GM12878 (cell line): ENCODE measurements around the gene EYA2. TPM values are rescaled to one million over a fixed set of nuclear protein-coding genes. Genes with fewer than 3 reads are reported as not detected.

ENCODE experiments used
- ATAC-seq: fragments of 200-7000 bp; cut with Tn5 transposase; 3 replicates; pipeline ENCODE4 v1.9.1; 2020; ENCODE audit warnings: mild to moderate bottlenecking, moderate library complexity
- BruUV-seq: library from RNA; stranded (reverse); fragments of 400-500 nt; replicated peaks from 2 replicates; lab custom pipeline; 2021; lab: Mats Ljungman, UMichigan
- CTCF ChIA-PET: fragments of 300-600 bp; sonication (Branson Sonifier 250); formaldehyde crosslinking; extraction: SDS; loops from one replicate; lab custom pipeline; 2021; ENCODE audit warnings: inconsistent platforms; lab: Yijun Ruan, JAX
- POLR2A ChIA-PET: fragments of 350-600 bp; formaldehyde crosslinking; extraction: SDS; loops from one replicate; lab custom pipeline; 2021; ENCODE audit warnings: inconsistent platforms; lab: Charles Lee
- RAD21 ChIA-PET: fragments of 300-600 bp; sonication (Branson Sonifier 250); formaldehyde crosslinking; loops from one replicate; lab custom pipeline; 2023; ENCODE audit warnings: antibody characterized with exemption; ENCODE audit not compliant: unreplicated experiment; lab: Charles Lee
- SMC1A ChIA-PET: fragments of 300-600 bp; sonication (Branson Sonifier 250); formaldehyde crosslinking; loops from one replicate; lab custom pipeline; 2023; ENCODE audit not compliant: unreplicated experiment, uncharacterized antibody; lab: Charles Lee
- DNase-seq: peaks from one replicate; pipeline ENCODE4 v3.0.0-alpha.2; 2011; ENCODE audit warnings: low read depth, low spot score
- FAIRE-seq: peaks from 3 replicates; lab custom pipeline; 2011; peaks lifted over from hg19 to GRCh38; lab: Jason Lieb, UNC
- H2AFZ ChIP-seq: 2 replicates; pipeline ENCODE4 v1.6.0; 2011; ENCODE audit warnings: low read depth, low read length, control low read depth; ENCODE audit not compliant: control insufficient read depth
- H3K27ac ChIP-seq: 2 replicates; pipeline ENCODE4 v1.5.1; 2011; ENCODE audit warnings: control low read depth; ENCODE audit not compliant: control insufficient read depth, insufficient read depth
- H3K27me3 ChIP-seq, 2 experiments: replicated peaks in 1 of 2; 2 replicates each; pipeline versions ENCODE4 v1.6.0 to v1.6.1; 2011; ENCODE audit warnings: low read length in 1 of 2; ENCODE audit not compliant: control insufficient read depth in 2 of 2, insufficient read depth in 2 of 2
- H3K36me3 ChIP-seq, 2 experiments: 2 replicates each; pipeline ENCODE4 v1.5.1; 2011; ENCODE audit warnings: low read length in 1 of 2; ENCODE audit not compliant: control insufficient read depth in 2 of 2, insufficient read depth in 2 of 2
- H3K4me1 ChIP-seq: 2 replicates; pipeline ENCODE4 v1.6.1; 2011; ENCODE audit warnings: mild to moderate bottlenecking, low read length, moderate library complexity, mixed read lengths; ENCODE audit not compliant: control insufficient read depth, insufficient read depth
- H3K4me2 ChIP-seq: 2 replicates; pipeline ENCODE4 v1.6.0; 2011; ENCODE audit warnings: control low read depth; ENCODE audit not compliant: control insufficient read depth, insufficient read depth
- H3K4me3 ChIP-seq: fragments of 200-600 bp; sonication (generic); 2 replicates; pipeline ENCODE4 v1.5.1; 2016
- H3K79me2 ChIP-seq: 2 replicates; pipeline ENCODE4 v1.6.0; 2011; ENCODE audit warnings: low read length; ENCODE audit not compliant: control insufficient read depth, insufficient read depth
- H3K9ac ChIP-seq: 2 replicates; pipeline ENCODE4 v1.8.0; 2011; ENCODE audit warnings: low read length, control low read depth, mixed read lengths; ENCODE audit not compliant: control insufficient read depth, insufficient read depth
- H3K9me3 ChIP-seq: replicated peaks from 3 replicates; pipeline ENCODE4 v1.5.1; 2011; ENCODE audit warnings: mild to moderate bottlenecking, low read length; ENCODE audit not compliant: control insufficient read depth, insufficient read depth
- H4K20me1 ChIP-seq: 2 replicates; pipeline ENCODE4 v1.6.0; 2011; ENCODE audit not compliant: control insufficient read depth, insufficient read depth
- CREB1 ChIP-seq: IDR thresholded peaks from 2 replicates; pipeline ENCODE4 v1.6.1; 2012; ENCODE audit warnings: low read depth, mild to moderate bottlenecking, inconsistent platforms
- CUX1 ChIP-seq: IDR thresholded peaks from 2 replicates; pipeline ENCODE4 v1.6.1; 2012; ENCODE audit warnings: improper control_type of control experiment, low read depth, low read length; ENCODE audit not compliant: insufficient replicate concordance
- ELK1 ChIP-seq: IDR thresholded peaks from 2 replicates; pipeline ENCODE4 v1.6.1; 2012; ENCODE audit warnings: low read depth, low read length, improper control_type of control experiment
- KDM1A ChIP-seq: fragments of 200-600 bp; sonication (generic); IDR thresholded peaks from 2 replicates; pipeline ENCODE4 v1.6.1; 2016; ENCODE audit warnings: borderline replicate concordance
- NBN ChIP-seq: fragments of 450-650 bp; IDR thresholded peaks from 2 replicates; pipeline ENCODE4 v1.6.1; 2016
- NFXL1 ChIP-seq: fragments of 450-650 bp; IDR thresholded peaks from 2 replicates; pipeline ENCODE4 v1.6.1; 2017; ENCODE audit warnings: antibody characterized with exemption, mild to moderate bottlenecking, borderline replicate concordance
- NFYA ChIP-seq: IDR thresholded peaks from 2 replicates; pipeline ENCODE4 v1.6.1; 2011; ENCODE audit warnings: low read depth, mild to moderate bottlenecking, low read length, improper control_type of control experiment, borderline replicate concordance
- RB1 ChIP-seq: fragments of 450-650 bp; formaldehyde crosslinking; IDR thresholded peaks from 2 replicates; pipeline ENCODE4 v1.6.1; 2017; ENCODE audit warnings: mild to moderate bottlenecking, borderline replicate concordance
- SIN3A ChIP-seq: IDR thresholded peaks from 2 replicates; pipeline ENCODE4 v1.6.1; 2012; ENCODE audit warnings: low read depth, low read length, improper control_type of control experiment
- SREBF1 ChIP-seq: IDR thresholded peaks from 2 replicates; pipeline ENCODE4 v1.6.1; 2012; ENCODE audit warnings: mild to moderate bottlenecking, low read length
- SUPT20H ChIP-seq: IDR thresholded peaks from 2 replicates; pipeline ENCODE4 v1.6.1; 2011; ENCODE audit warnings: low read depth, mild to moderate bottlenecking, low read length, moderate library complexity, borderline replicate concordance; ENCODE audit not compliant: control insufficient read depth
- USF1 ChIP-seq: IDR thresholded peaks from 2 replicates; pipeline ENCODE4 v1.6.1; 2011; ENCODE audit warnings: borderline replicate concordance, low read depth, mild to moderate bottlenecking, moderate library complexity, mixed read lengths, low read length; ENCODE audit not compliant: insufficient read depth; ENCODE audit errors: extremely low read length
- ZNF274 ChIP-seq: IDR thresholded peaks from one replicate; pipeline ENCODE4 v1.8.0; 2011; ENCODE audit not compliant: insufficient read length, insufficient read depth
- WGBS: methylation state at CpG from one replicate; pipeline ENCODE4 v1.1.6; 2016; ENCODE audit warnings: low lambda C conversion rate; ENCODE audit not compliant: insufficient replicate concordance, insufficient coverage; ENCODE audit errors: missing lambda C conversion rate; 5-methylcytosine and 5-hydroxymethylcytosine counted together
- in situ Hi-C: fragments of 300-500 bp; cut with MboI; formaldehyde crosslinking; loops from 9 replicates; pipeline ENCODE4 v1.14.3; 2018; ENCODE audit warnings: mixed read lengths
- intact Hi-C: fragments of 100-400 bp; cut with micrococcal nuclease; formaldehyde crosslinking; loops from one replicate; pipeline ENCODE4 v1.14.2; 2022; ENCODE audit not compliant: unreplicated experiment
- polyA plus RNA-seq, 11 experiments: library from polyadenylated mRNA; depleted of rRNA in 4 of 11; unstranded in 6 of 11; stranded (reverse) in 5 of 11; fragments of >200 nt; fragmentation: Nextera tagmentation in 4 of 11; fragmentation: Illumina TruSeq in 1 of 11; extraction: Ambion mirVana in 4 of 11; extraction: Trizol in 1 of 11; gene quantifications; 1 replicate in 1 of 11; 2 replicates in 10 of 11; pipeline versions ENCODE4 v1.2.1 to v1.2.3, GENCODE V29; 2011 to 2016; ENCODE audit warnings: inconsistent platforms in 2 of 11, missing spikeins in 2 of 11, low read depth in 1 of 11
- total RNA-seq, 4 experiments: library from RNA; depleted of rRNA in 3 of 4; stranded (reverse); fragments of >200 nt in 3 of 4; fragmentation: Illumina TruSeq in 1 of 4; extraction: Trizol in 1 of 4; gene quantifications; 2 replicates each; pipeline versions ENCODE4 v1.2.1 to v1.2.3, GENCODE V29; 2013 to 2021

Gene EYA2
- total and polyA plus RNA-seq, 10 of the 15 experiments (the other 5 are each of a cell fraction or from before 2014, with no cell fraction given): 0.20 TPM; not detected in 9

GRCh38 chr20:47020231-47020630, 125.6 kb downstream of the EYA2 start (continued):
- no peak for TF ChIP-seq KDM1A
- TF ChIP-seq RB1: no peak
- TF ChIP-seq, all 136 proteins: peak for 0

- SMC1A ChIA-PET: no interaction called here
- Histone ChIP-seq H4K20me1 (no peaks in the 10 kb centered on the region), H3K4me2 (no peak overlapping the region), H3K36me3 (no peaks in the 10 kb centered on the region), H3K4me1 (no peaks in the 10 kb centered on the region; the same call in 1 of the 2 replicates), H3K27ac (no peak overlapping the region), H3K9me3 (no peaks in the 10 kb centered on the region), H3K4me3 (no peak overlapping the region), H3K9ac (no peak overlapping the region), H2AFZ (no peak overlapping the region), H3K27me3 (peaks cover 0 to under 1% of the 10 kb centered on the region in 2 experiments; a peak in 2 of 4 replicates), H3K79me2 (no peaks in the 10 kb centered on the region)
- ATAC-seq (no peak), FAIRE-seq (no peak), DNase-seq (no peak)
- WGBS: 36% methylated on average over 4 of the region's 4 CpGs
- no peak for TF ChIP-seq ELK1
- TF ChIP-seq CREB1: no peak
- no peak for TF ChIP-seq USF1
- no peak for TF ChIP-seq ZNF274
- no peak for TF ChIP-seq SREBF1
- no peak for TF ChIP-seq NBN
- no peak for TF ChIP-seq NFXL1
- TF ChIP-seq NFYA: no peak
- no peak for TF ChIP-seq SUPT20H
- TF ChIP-seq CUX1: no peak
- no peak for TF ChIP-seq KDM1A
- TF ChIP-seq SIN3A: no peak
- POLR2A ChIA-PET: interaction anchor here (0.6 kb wide), 1 partner anchor 134 kb away, joined by 3 read pairs; no protein-coding TSS in a partner anchor
- in situ Hi-C loops (no loop called here), intact Hi-C loops (loop anchor here (5.0 kb wide), 1 partner anchor 270 kb away; no protein-coding TSS in a partner anchor)
- CTCF ChIA-PET: no interaction called here
- BruUV-seq: no TSS peak
- RAD21 ChIA-PET: no interaction called here
Observed at GRCh38 chr20:47021850-47022249, 127.2 kb downstream of the EYA2 start.
